ENCODE measurements around the gene NUDT2. TPM values are rescaled to one million over a fixed set of nuclear protein-coding genes. Genes with fewer than 3 reads are reported as not detected.
"Not testable (repeated sequence)": the region's sequence is repeated elsewhere in the genome, so short reads cannot be mapped to it uniquely, and the experiment has no call there.

NUDT2 gene
- total and polyA plus RNA-seq, 7 experiments from 2014 or later, result 7.5 to 63.3 (median 23.2) TPM

DNA sequence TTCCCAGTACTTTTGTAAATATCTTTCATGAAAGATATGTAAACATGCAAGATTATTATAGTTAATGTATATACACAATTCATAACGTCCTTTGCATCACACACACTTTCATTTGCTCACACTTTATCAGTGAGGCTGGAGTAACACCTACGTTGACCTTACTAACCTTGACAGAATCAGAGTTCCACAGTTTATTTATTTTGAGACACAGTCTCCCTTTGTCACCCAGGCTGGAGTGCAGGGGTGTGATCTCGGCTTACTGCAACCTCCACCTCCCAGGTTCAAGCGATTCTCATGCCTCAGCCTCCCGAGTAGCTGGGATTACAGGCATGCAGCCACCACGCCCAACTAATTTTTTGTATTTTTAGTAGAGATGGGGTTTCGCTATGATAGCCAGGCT lies 28.3 kb upstream of the NUDT2 start:
- H3K4me1 Mint-ChIP-seq; H3K9me3 Mint-ChIP-seq; H3K36me3 Mint-ChIP-seq; H3K4me1 ChIP-seq (ENCODE audit: control insufficient read depth in 2 of 2, insufficient read depth in 2 of 2, low read length in 2 of 2); DNase-seq; ATAC-seq; H3K27me3 Mint-ChIP-seq; intact Hi-C loops (cut with micrococcal nuclease); H3K4me3 ChIP-seq (ENCODE audit: low read length); H3K27me3 ChIP-seq (ENCODE audit: control insufficient read depth in 2 of 2, insufficient read depth in 2 of 2, low read length in 2 of 2); POLR2A ChIA-PET; CTCF ChIA-PET; H3K4me3 Mint-ChIP-seq; H3K36me3 ChIP-seq (ENCODE audit: control insufficient read depth in 2 of 3, insufficient read depth in 3 of 3, low read length in 3 of 3); H3K9me3 ChIP-seq (ENCODE audit: control insufficient read depth in 2 of 3, low read length in 3 of 3); H3K27ac ChIP-seq (ENCODE audit: low read depth, low read length); H3K27ac Mint-ChIP-seq: not testable (repeated sequence)

DNA sequence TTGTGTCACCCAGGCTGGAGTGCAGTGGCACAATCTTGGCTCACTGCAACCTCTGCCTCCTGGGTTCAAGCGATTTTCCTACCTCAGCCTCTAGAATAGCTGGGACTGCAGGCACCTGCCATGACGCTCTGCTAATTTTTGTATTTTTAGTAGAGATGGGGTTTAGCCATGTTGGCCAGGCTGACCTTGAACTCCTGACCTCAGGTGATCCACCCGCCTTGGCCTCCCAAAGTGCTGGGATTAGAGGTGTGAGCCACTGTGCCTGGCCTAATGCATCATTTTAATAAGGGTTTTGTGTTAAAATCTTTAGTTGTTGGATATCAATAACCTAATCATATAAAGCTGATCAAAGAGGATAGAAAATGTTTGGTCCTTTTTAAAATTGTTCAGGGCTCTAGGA lies 21.1 kb upstream of the NUDT2 start:
- CTCF ChIA-PET, result interaction anchor here (0.7 kb wide), 1 partner anchor 203 kb away, joined by 3 read pairs; no protein-coding TSS in a partner anchor
- H3K27ac Mint-ChIP-seq; H3K9me3 ChIP-seq (ENCODE audit: control insufficient read depth in 2 of 3, low read length in 3 of 3); H3K4me3 ChIP-seq (ENCODE audit: low read length); H3K36me3 ChIP-seq (ENCODE audit: control insufficient read depth in 2 of 3, insufficient read depth in 3 of 3, low read length in 3 of 3); H3K4me3 Mint-ChIP-seq; POLR2A ChIA-PET; H3K9me3 Mint-ChIP-seq; ATAC-seq; intact Hi-C loops (cut with micrococcal nuclease); H3K4me1 Mint-ChIP-seq; H3K27me3 ChIP-seq (ENCODE audit: control insufficient read depth in 2 of 2, insufficient read depth in 2 of 2, low read length in 2 of 2); DNase-seq; H3K27me3 Mint-ChIP-seq; H3K27ac ChIP-seq (ENCODE audit: low read depth, low read length); H3K36me3 Mint-ChIP-seq; H3K4me1 ChIP-seq (ENCODE audit: control insufficient read depth in 2 of 2, insufficient read depth in 2 of 2, low read length in 2 of 2): not testable (repeated sequence)

DNA sequence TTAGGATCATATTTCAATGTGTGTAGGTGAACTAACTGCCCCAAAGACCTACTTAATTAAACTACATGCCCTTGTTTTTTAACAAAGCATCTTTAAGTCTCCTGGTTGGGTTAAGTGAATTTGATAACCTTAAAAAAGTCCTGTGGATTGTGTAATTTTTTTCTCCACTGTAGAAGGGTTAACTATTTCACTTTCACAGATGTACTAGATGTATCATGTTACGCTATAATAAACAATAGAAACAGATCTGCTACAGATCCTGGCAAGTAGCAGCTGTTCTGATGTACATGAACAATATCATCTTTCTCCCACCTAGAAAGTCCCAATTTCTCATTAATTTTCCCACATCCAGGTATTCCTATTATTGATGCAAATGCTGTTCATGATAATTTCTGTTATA lies 19.2 kb upstream of the NUDT2 start:
- no peak for DNase-seq
- H3K4me1 ChIP-seq (ENCODE audit: control insufficient read depth in 2 of 2, insufficient read depth in 2 of 2, low read length in 2 of 2), result no peaks in the 10 kb centered on the region
- H3K9me3 Mint-ChIP-seq, result no peaks in the 10 kb centered on the region
- H3K36me3 Mint-ChIP-seq, result peaks cover 0 to 2% (median 0%) of the 10 kb centered on the region in 5 donors
- no peaks in the 10 kb centered on the region for H3K9me3 ChIP-seq (ENCODE audit: control insufficient read depth in 2 of 3, low read length in 3 of 3)
- H3K36me3 ChIP-seq (ENCODE audit: control insufficient read depth in 2 of 3, insufficient read depth in 3 of 3, low read length in 3 of 3), result no peaks in the 10 kb centered on the region
- intact Hi-C loops (cut with micrococcal nuclease), result no loop called here
- no peaks in the 10 kb centered on the region for H3K27me3 Mint-ChIP-seq
- H3K27ac Mint-ChIP-seq, result no peak overlapping the region
- no peaks in the 10 kb centered on the region for H3K27me3 ChIP-seq (ENCODE audit: control insufficient read depth in 2 of 2, insufficient read depth in 2 of 2, low read length in 2 of 2)
- no peak overlapping the region for H3K4me3 Mint-ChIP-seq
- no peaks in the 10 kb centered on the region for H3K4me1 Mint-ChIP-seq
- POLR2A ChIA-PET, result no interaction called here
- no peak overlapping the region for H3K27ac ChIP-seq (ENCODE audit: low read depth, low read length)
- H3K4me3 ChIP-seq (ENCODE audit: low read length), result no peak overlapping the region
- CTCF ChIA-PET, result no interaction called here
- no peak for ATAC-seq

DNA sequence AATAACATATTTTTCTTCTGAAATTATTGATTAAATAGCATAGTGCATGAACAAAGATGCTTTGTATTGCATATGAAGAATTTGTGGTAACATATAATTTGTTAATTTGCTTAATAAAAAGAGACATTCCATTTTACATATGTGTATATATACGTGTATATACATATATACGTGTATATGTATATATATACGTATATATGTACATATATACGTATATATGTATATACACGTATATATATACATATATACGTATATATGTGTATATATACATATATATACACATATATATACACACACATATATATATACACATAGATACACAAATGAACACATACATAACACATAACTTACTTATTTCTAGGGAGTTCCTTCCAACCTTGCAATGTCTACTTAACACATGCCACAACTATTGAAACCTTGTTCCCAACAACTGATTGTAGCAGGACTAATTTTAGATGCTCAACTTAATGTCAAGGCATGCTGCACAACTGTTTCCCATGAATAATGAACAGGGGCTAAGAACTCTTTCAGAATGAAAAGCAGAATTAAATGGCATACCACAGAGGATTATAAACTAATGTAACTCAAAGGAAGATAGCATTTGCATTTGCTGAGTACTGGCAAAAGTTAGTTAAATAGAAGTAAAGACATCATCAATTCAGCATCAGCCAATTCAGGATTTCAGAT lies 17.7 kb upstream of the NUDT2 start:
- intact Hi-C loops (cut with micrococcal nuclease), result no loop called here
- no peak for ATAC-seq
- CTCF ChIA-PET, result no interaction called here

DNA sequence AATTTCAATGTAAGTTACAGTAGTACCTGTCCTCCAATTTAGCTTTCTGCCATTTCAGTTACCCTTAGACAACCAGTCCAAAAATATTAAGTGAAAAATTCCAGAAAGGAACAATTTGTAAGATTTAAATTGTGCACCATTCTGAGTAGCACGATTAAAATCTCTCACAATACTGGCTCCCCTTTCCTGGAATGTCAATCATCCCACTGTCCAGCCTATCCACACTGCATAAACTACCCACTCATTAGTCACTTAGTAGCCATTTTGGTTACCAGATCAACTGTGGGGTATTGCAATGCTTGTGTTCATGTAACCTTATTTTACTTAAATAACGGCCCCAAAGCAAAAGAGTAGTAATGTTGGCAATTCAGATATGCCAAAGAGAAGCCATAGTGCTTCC lies 11.9 kb upstream of the NUDT2 start:
- Mint-ChIP-seq H3K27me3 (no peaks in the 10 kb centered on the region), H3K4me1 (no peaks in the 10 kb centered on the region), H3K36me3 (no peaks in the 10 kb centered on the region), H3K27ac (no peak overlapping the region), H3K9me3 (no peaks in the 10 kb centered on the region), H3K4me3 (no peak overlapping the region)
- CTCF ChIA-PET, result no interaction called here
- intact Hi-C loops (cut with micrococcal nuclease), result no loop called here
- POLR2A ChIA-PET, result no interaction called here
- H3K27me3 ChIP-seq (ENCODE audit: control insufficient read depth in 2 of 2, insufficient read depth in 2 of 2, low read length in 2 of 2), result no peaks in the 10 kb centered on the region
- H3K9me3 ChIP-seq (ENCODE audit: control insufficient read depth in 2 of 3, low read length in 3 of 3), result no peaks in the 10 kb centered on the region
- no peaks in the 10 kb centered on the region for H3K4me1 ChIP-seq (ENCODE audit: control insufficient read depth in 2 of 2, insufficient read depth in 2 of 2, low read length in 2 of 2)
- H3K36me3 ChIP-seq (ENCODE audit: control insufficient read depth in 2 of 3, insufficient read depth in 3 of 3, low read length in 3 of 3), result no peaks in the 10 kb centered on the region
- no peak overlapping the region for H3K4me3 ChIP-seq (ENCODE audit: low read length)
- no peak overlapping the region for H3K27ac ChIP-seq (ENCODE audit: low read depth, low read length)
- DNase-seq (no peak), ATAC-seq (no peak)

More for the DNA sequence above, 17.7 kb upstream of the NUDT2 start:
- Mint-ChIP-seq H3K9me3 (no peaks in the 10 kb centered on the region), H3K27ac (no peak overlapping the region), H3K4me3 (no peak overlapping the region), H3K27me3 (no peaks in the 10 kb centered on the region), H3K36me3 (peaks cover 0 to 2% (median 0%) of the 10 kb centered on the region in 5 donors), H3K4me1 (no peaks in the 10 kb centered on the region)
- no peak for DNase-seq
- H3K4me3 ChIP-seq (ENCODE audit: low read length), result no peak overlapping the region
- no peaks in the 10 kb centered on the region for H3K4me1 ChIP-seq (ENCODE audit: control insufficient read depth in 2 of 2, insufficient read depth in 2 of 2, low read length in 2 of 2)
- POLR2A ChIA-PET, result no interaction called here
- H3K36me3 ChIP-seq (ENCODE audit: control insufficient read depth in 2 of 3, insufficient read depth in 3 of 3, low read length in 3 of 3), result no peaks in the 10 kb centered on the region
- no peaks in the 10 kb centered on the region for H3K9me3 ChIP-seq (ENCODE audit: control insufficient read depth in 2 of 3, low read length in 3 of 3)
- no peak overlapping the region for H3K27ac ChIP-seq (ENCODE audit: low read depth, low read length)
- H3K27me3 ChIP-seq (ENCODE audit: control insufficient read depth in 2 of 2, insufficient read depth in 2 of 2, low read length in 2 of 2), result no peaks in the 10 kb centered on the region

DNA sequence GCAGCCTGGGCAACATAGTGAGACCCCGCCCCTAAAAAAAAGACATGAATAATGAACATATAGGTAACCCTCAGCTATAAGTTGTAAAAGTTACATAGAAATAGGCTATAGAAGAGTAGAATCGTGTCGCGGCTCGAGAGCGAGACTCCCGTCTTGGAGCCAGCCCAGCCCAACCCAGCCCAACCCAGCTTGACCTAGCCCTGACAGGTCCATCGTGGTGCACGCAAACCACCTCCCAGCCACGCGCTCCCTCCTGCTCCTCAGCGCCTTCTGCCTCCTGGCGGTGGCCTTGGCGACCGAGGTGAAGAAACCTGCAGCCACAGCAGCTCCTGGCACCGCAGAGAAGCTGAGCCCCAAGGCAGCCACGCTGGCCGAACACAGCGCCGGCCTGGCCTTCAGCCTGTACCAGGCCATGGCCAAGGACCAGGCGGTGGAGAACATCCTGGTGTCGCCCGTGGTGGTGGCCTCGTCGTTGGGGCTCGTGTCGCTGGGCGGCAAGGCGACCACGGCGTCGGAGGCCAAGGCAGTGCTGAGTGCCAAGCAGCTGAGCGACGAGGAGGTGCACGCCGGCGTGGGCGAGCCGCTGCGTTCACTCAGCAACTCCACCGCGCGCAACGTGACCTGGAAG lies 11.1 kb upstream of the NUDT2 start:
- no peak overlapping the region for H3K27ac ChIP-seq (ENCODE audit: low read depth, low read length)
- intact Hi-C loops (cut with micrococcal nuclease), result no loop called here
- no peaks in the 10 kb centered on the region for H3K36me3 ChIP-seq (ENCODE audit: control insufficient read depth in 2 of 3, insufficient read depth in 3 of 3, low read length in 3 of 3)
- DNase-seq (no peak), ATAC-seq (no peak)
- Mint-ChIP-seq H3K27ac (no peak overlapping the region), H3K4me1 (no peaks in the 10 kb centered on the region), H3K27me3 (no peaks in the 10 kb centered on the region), H3K9me3 (no peaks in the 10 kb centered on the region), H3K36me3 (no peaks in the 10 kb centered on the region), H3K4me3 (no peak overlapping the region)
- ChIA-PET CTCF (no interaction called here), POLR2A (no interaction called here)
- no peaks in the 10 kb centered on the region for H3K9me3 ChIP-seq (ENCODE audit: control insufficient read depth in 2 of 3, low read length in 3 of 3)
- no peak overlapping the region for H3K4me3 ChIP-seq (ENCODE audit: low read length)
- H3K27me3 ChIP-seq (ENCODE audit: control insufficient read depth in 2 of 2, insufficient read depth in 2 of 2, low read length in 2 of 2), result no peaks in the 10 kb centered on the region
- no peaks in the 10 kb centered on the region for H3K4me1 ChIP-seq (ENCODE audit: control insufficient read depth in 2 of 2, insufficient read depth in 2 of 2, low read length in 2 of 2)

DNA sequence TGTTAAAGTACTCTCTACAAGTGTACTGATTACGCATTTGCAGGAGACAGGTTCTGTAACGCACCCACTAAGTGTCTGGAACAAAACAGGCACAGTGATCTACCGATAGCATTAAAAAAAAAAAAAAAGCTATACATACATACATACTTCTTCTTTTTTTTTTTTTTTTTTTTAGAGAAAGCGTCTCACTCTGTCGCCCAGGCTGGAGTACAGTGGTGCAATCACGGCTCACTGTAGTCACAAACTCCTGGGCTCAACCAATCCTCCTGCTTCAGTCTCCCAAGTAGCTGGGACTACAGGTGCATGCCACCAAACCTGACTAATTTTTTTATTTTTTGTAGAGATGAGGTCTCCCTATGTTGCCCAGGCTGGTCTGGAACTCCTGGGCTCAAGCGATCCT lies 7.9 kb upstream of the NUDT2 start:
- H3K9me3 Mint-ChIP-seq, result no peaks in the 10 kb centered on the region
- H3K36me3 ChIP-seq (ENCODE audit: control insufficient read depth in 2 of 3, insufficient read depth in 3 of 3, low read length in 3 of 3), result no peaks in the 10 kb centered on the region
- H3K27me3 Mint-ChIP-seq, result no peaks in the 10 kb centered on the region
- H3K4me3 Mint-ChIP-seq, result no peak overlapping the region
- no peak overlapping the region for H3K4me3 ChIP-seq (ENCODE audit: low read length)
- ATAC-seq (peak; percentile 31), DNase-seq (no peak)
- H3K4me1 Mint-ChIP-seq, result peaks cover 0 to 6% (median 0%) of the 10 kb centered on the region in 7 donors
- no peaks in the 10 kb centered on the region for H3K4me1 ChIP-seq (ENCODE audit: control insufficient read depth in 2 of 2, insufficient read depth in 2 of 2, low read length in 2 of 2)
- H3K27me3 ChIP-seq (ENCODE audit: control insufficient read depth in 2 of 2, insufficient read depth in 2 of 2, low read length in 2 of 2), result no peaks in the 10 kb centered on the region
- ChIA-PET CTCF (no interaction called here), POLR2A (no interaction called here)
- intact Hi-C loops (cut with micrococcal nuclease), result loop anchor here in 1 of 2 donors (10.0 kb wide), 1 partner anchor 203 kb away; the partner anchor contains the start of gene ENHO
- no peak overlapping the region for H3K27ac Mint-ChIP-seq
- no peaks in the 10 kb centered on the region for H3K36me3 Mint-ChIP-seq
- H3K27ac ChIP-seq (ENCODE audit: low read depth, low read length), result no peak overlapping the region
- H3K9me3 ChIP-seq (ENCODE audit: control insufficient read depth in 2 of 3, low read length in 3 of 3), result no peaks in the 10 kb centered on the region
